Ramos (cell line): ENCODE results near the gene SCGB1C2.
"Not testable (repeated sequence)": the region's sequence is repeated elsewhere in the genome, so short reads cannot be mapped to it uniquely, and the experiment has no call there.

ENCODE experiments used
- in situ Hi-C: fragments of 300-500 bp; cut with MboI; formaldehyde crosslinking; loops from one replicate; pipeline ENCODE4 v1.14.3; 2022; ENCODE audit warnings: low sequenced_read_pairs; ENCODE audit not compliant: unreplicated experiment

The SCGB1C2 gene

GRCh38 chr17:164303-165235 is 27.2 kb downstream of the SCGB1C2 start:
- in situ Hi-C loops = no loop called here

GRCh38 chr17:165939-166338 is 28.6 kb downstream of the SCGB1C2 start:
- in situ Hi-C loops = no loop called here

GRCh38 chr17:168614-169013 is 31.2 kb downstream of the SCGB1C2 start:
- in situ Hi-C loops = not testable (repeated sequence)

GRCh38 chr17:170130-170670 is 32.8 kb downstream of the SCGB1C2 start:
- in situ Hi-C loops = no loop called here

- in situ Hi-C loops = no loop called here
Observed at GRCh38 chr17:171871-172270, 34.5 kb downstream of the SCGB1C2 start.

GRCh38 chr17:172401-172800 is 35.0 kb downstream of the SCGB1C2 start:
- in situ Hi-C loops = no loop called here

- in situ Hi-C loops = no loop called here
Observed at GRCh38 chr17:173166-173911, 36.0 kb downstream of the SCGB1C2 start.

- in situ Hi-C loops = no loop called here
Observed at GRCh38 chr17:177155-177554, 39.8 kb downstream of the SCGB1C2 start.

- in situ Hi-C loops = no loop called here
Observed at GRCh38 chr17:177762-178161, 40.4 kb downstream of the SCGB1C2 start.

- in situ Hi-C loops = no loop called here
Observed at GRCh38 chr17:178292-179065, 41.1 kb downstream of the SCGB1C2 start.

GRCh38 chr17:179066-179432 is 41.7 kb downstream of the SCGB1C2 start:
- in situ Hi-C loops = no loop called here

GRCh38 chr17:179781-180380 is 42.5 kb downstream of the SCGB1C2 start:
- in situ Hi-C loops = no loop called here

- in situ Hi-C loops = no loop called here
Observed at GRCh38 chr17:180381-181244, 43.2 kb downstream of the SCGB1C2 start.

GRCh38 chr17:181245-182049 is 44.1 kb downstream of the SCGB1C2 start, which contains the start of gene DOC2B:
Gene DOC2B, minus strand, starts transcription at chr17:181650. Its CDS starts 171 bp downstream, at chr17:181479.
- in situ Hi-C loops = no loop called here

GRCh38 chr17:182050-182751 is 44.8 kb downstream of the SCGB1C2 start:
- in situ Hi-C loops = no loop called here

- in situ Hi-C loops = no loop called here
Observed at GRCh38 chr17:183021-183420, 45.7 kb downstream of the SCGB1C2 start.

GRCh38 chr17:185445-186138 is 48.2 kb downstream of the SCGB1C2 start:
- in situ Hi-C loops = no loop called here
